Ascending aorta (tissue), 2 donors: ENCODE measurements around the gene NLK. TPM values are rescaled to one million over a fixed set of nuclear protein-coding genes. Genes with fewer than 3 reads are reported as not detected.

Experiments used
- DNase-seq, 2 donors: peaks; one replicate each; pipeline ENCODE4 v3.0.0-alpha.2; 2019; ENCODE audit warnings: low spot score in 2 of 2
- H3K27ac ChIP-seq, 2 donors: fragments of 200-600 bp; sonication (generic); one replicate each; pipeline ENCODE4 v1.5.1; 2016 to 2017; ENCODE audit warnings: mild to moderate bottlenecking in 1 of 2
- H3K27me3 ChIP-seq: fragments of 200-600 bp; sonication (generic); one replicate; pipeline ENCODE4 v1.5.1; 2017
- H3K36me3 ChIP-seq, 2 donors: fragments of 200-600 bp; sonication (generic); one replicate each; pipeline ENCODE4 v1.5.1; 2016
- H3K4me1 ChIP-seq, 2 donors: fragments of 200-600 bp; sonication (generic); one replicate each; pipeline ENCODE4 v1.5.1; 2016 to 2017; ENCODE audit warnings: mild to moderate bottlenecking in 1 of 2
- H3K4me3 ChIP-seq, 2 donors: fragments of 200-600 bp; sonication (generic); one replicate each; pipeline ENCODE4 v1.5.1; 2016 to 2017; ENCODE audit warnings: mild to moderate bottlenecking in 1 of 2
- H3K9me3 ChIP-seq, 2 donors: fragments of 200-600 bp; sonication (generic); one replicate each; pipeline ENCODE4 v1.5.1; 2016
- CTCF ChIP-seq, 3 experiments: fragments of 200-600 bp in 2 of 3; fragments of 450-650 bp in 1 of 3; sonication (generic) in 2 of 3; IDR thresholded peaks; one replicate each; pipeline ENCODE4 v1.5.1; 2016 to 2019; ENCODE audit warnings: antibody characterized with exemption in 3 of 3, mild to moderate bottlenecking in 1 of 3, moderate library complexity in 1 of 3
- intact Hi-C: fragments of 100-400 bp; cut with DNase I; formaldehyde crosslinking; loops from one replicate; pipeline ENCODE4 v1.15.1; 2023
- total RNA-seq: library from RNA; depleted of rRNA; stranded (reverse); fragments of >200 nt; gene quantifications from one replicate; pipeline ENCODE4 v1.1.0, GENCODE V29; 2016

Gene NLK
- total RNA-seq, 1 donor from 2014 or later, result 37.8 TPM

GRCh38 chr17:28120766-28121165 lies 78.3 kb downstream of the NLK start:
- Histone ChIP-seq H3K4me1 (no peaks in the 10 kb centered on the region), H3K27me3 (no peaks in the 10 kb centered on the region), H3K9me3 (no peaks in the 10 kb centered on the region), H3K27ac (no peak overlapping the region), H3K36me3 (peaks cover 3% of the 10 kb centered on the region in 2 donors), H3K4me3 (no peak overlapping the region)
- TF ChIP-seq CTCF (IDR thresholded peaks at IDR 0.05), result no peak
- DNase-seq, result no peak
- intact Hi-C loops, result no loop called here

- H3K4me1 ChIP-seq, result no peaks in the 10 kb centered on the region
- no peak overlapping the region for H3K27ac ChIP-seq
- no peak for DNase-seq
- peaks cover 3% of the 10 kb centered on the region in 2 donors for H3K36me3 ChIP-seq
- no peaks in the 10 kb centered on the region for H3K9me3 ChIP-seq
- no peak overlapping the region for H3K4me3 ChIP-seq
- TF ChIP-seq CTCF (IDR thresholded peaks at IDR 0.05), result no peak
- no peaks in the 10 kb centered on the region for H3K27me3 ChIP-seq
- intact Hi-C loops, result no loop called here
Measured at GRCh38 chr17:28124962-28125361, 82.5 kb downstream of the NLK start.

GRCh38 chr17:28125526-28126378 lies 83.3 kb downstream of the NLK start:
- Histone ChIP-seq H3K27me3 (no peaks in the 10 kb centered on the region), H3K4me1 (no peaks in the 10 kb centered on the region), H3K27ac (no peak overlapping the region), H3K9me3 (no peaks in the 10 kb centered on the region), H3K36me3 (peaks cover 3% of the 10 kb centered on the region in 2 donors), H3K4me3 (no peak overlapping the region)
- intact Hi-C loops, result no loop called here
- TF ChIP-seq CTCF (IDR thresholded peaks at IDR 0.05), result no peak
- no peak for DNase-seq

- H3K4me3 ChIP-seq, result no peak overlapping the region
- H3K27ac ChIP-seq, result no peak overlapping the region
- TF ChIP-seq CTCF (IDR thresholded peaks at IDR 0.05), result no peak
- intact Hi-C loops, result no loop called here
- H3K4me1 ChIP-seq, result no peaks in the 10 kb centered on the region
- no peak for DNase-seq
- no peaks in the 10 kb centered on the region for H3K9me3 ChIP-seq
- peaks cover 3% of the 10 kb centered on the region in 2 donors for H3K36me3 ChIP-seq
- no peaks in the 10 kb centered on the region for H3K27me3 ChIP-seq
Measured at GRCh38 chr17:28127196-28127595, 84.7 kb downstream of the NLK start.

GRCh38 chr17:28128779-28129178 lies 86.3 kb downstream of the NLK start:
- peaks cover 5 to 7% of the 10 kb centered on the region in 2 donors for H3K36me3 ChIP-seq
- TF ChIP-seq CTCF (IDR thresholded peaks at IDR 0.05), result no peak
- H3K9me3 ChIP-seq, result no peaks in the 10 kb centered on the region
- no peaks in the 10 kb centered on the region for H3K4me1 ChIP-seq
- no peak overlapping the region for H3K4me3 ChIP-seq
- H3K27me3 ChIP-seq, result no peaks in the 10 kb centered on the region
- intact Hi-C loops, result no loop called here
- no peak overlapping the region for H3K27ac ChIP-seq
- DNase-seq, result no peak
